H4 (cell line): ENCODE results near the gene OR5B3. TPM values are rescaled to one million over a fixed set of nuclear protein-coding genes. Genes with fewer than 3 reads are reported as not detected.
"Not testable (repeated sequence)": the region's sequence is repeated elsewhere in the genome, so short reads cannot be mapped to it uniquely, and the experiment has no call there.

Source experiments
- DNase-seq: peaks from one replicate; pipeline ENCODE4 v3.0.0-alpha.2; 2015; ENCODE audit warnings: low spot score
- total RNA-seq: library from RNA; depleted of rRNA; stranded (reverse); fragments of >200 nt; shearing (Covaris generic); gene quantifications from 2 replicates; pipeline ENCODE4 v1.2.3, GENCODE V29; 2014; rRNA removed

The OR5B3 gene
- total RNA-seq = not detected in 2 replicates

DNA sequence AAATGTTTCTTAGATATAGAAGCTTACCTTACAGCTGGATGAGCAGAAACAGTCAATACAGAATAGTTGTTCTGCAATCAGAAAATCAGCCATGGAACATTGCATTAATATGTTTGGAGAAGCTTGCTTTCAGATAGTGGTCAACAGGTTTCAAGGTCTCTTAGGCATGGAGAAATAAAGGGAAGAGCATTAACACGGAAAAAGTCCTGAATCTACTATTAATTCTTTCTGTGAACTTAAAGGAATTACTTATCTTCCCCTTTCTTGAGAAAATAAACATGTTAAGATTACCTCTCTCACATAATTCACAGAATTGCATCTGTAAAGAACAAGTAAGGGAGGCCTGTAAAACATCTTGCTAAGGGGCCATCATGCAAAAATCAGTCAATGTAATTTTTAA, at the start of gene OR5B3:
Gene OR5B3, minus strand, starts transcription at position 101 of the 400 bp plus-strand sequence. CDS start 3,465 bp downstream, outside the sequence.
- no peak for DNase-seq

DNA sequence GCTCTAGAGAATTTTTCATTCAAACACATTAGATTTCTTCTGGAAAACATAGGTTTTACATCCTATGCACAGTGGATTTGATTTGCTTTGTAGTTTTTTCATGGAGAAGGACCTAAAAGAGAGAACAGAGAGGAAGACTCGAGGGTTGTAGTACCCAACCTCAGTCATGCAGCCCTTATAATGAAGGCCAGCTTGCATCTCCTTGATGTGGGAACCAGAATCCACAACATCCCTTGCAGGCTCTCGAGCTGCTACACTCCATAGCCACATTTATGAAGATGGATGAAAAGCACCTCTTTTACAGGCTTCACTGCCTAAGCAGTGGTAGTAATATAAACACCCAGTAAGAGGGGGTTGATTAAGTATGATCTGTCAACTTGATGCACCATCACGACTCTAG, 44.9 kb upstream of the OR5B3 start:
- no peak for DNase-seq

DNA sequence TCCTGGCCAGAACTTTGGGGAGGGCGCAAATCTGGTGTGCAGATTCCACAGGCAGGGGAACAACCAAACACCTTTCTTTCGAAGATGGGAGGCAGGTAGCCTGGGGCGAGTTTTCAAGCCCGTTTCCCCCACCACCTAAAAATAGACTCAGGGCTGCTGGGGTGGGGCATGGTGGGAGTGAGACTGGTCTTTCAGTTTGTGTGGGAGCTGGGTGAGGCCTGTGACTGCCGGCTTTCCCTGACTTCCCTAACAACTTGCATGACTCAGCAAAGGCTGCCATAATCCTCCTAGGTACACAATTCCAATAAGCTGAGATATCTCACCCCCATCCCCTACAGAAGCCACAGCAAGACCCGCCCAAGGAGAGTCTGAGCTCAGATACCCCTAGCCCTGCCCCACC, 39.6 kb upstream of the OR5B3 start:
- no peak for DNase-seq

DNA sequence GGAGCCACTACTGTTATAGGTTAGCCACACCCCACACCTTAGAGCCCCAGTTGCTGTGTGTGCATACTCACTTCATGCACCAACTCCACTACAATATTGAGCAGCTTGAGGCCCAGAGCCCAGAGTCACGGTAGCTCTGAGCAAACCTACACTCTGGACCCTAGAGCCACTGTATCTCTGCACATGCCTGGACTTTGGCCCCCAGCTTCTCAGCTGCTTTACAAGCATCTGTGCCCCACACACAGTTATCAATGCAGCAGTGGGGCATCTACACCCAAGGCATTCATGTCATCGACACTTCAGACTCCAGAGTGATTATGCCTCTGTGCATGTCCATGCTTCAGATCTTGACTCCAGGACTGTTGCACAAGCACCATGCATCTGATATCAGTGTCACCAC, 37.6 kb upstream of the OR5B3 start:
- no peak for DNase-seq

DNA sequence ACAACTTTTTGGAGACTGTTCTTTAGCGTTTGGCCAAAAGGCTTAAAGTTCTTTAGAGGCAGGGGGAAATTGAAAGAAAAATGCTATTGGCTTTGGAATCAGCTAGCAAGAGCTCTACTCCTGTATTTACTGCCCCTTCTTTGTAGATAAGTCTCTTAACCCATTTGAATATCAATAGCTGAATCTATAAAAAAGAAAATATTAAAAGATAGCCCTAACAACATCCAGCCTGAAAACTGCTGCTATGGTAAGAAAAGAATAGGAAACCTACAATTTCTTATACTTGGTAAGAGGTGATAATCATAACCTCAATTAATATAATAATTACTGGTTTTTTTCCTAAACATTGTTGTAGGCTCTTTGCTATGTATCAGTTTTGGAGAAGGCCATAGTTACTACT, 35.5 kb upstream of the OR5B3 start, which contains the start of gene OR5B12:
Gene OR5B12, minus strand, starts transcription at position 101 of the 400 bp plus-strand sequence. CDS start 2,085 bp downstream, outside the sequence.
- no peak for DNase-seq

DNA sequence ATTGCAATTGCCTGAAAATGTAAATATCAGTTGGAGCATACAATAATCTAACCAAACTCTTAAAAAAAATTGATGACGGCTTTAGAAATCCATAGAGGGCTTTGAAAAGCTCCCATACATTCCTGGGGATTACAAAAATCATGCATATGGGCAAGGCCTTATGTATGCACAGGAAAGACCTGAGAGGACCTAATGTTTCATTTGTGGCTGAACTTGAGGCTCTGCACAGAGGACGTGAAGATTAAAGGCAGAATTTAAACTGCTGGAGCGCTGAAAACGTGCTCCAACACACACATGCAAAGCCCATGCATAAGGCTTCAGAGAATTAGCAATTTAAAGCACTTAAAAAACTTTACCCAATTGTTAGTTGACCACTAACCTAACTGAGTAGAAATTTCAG, 31.8 kb upstream of the OR5B3 start:
- DNase-seq = no peak

DNA sequence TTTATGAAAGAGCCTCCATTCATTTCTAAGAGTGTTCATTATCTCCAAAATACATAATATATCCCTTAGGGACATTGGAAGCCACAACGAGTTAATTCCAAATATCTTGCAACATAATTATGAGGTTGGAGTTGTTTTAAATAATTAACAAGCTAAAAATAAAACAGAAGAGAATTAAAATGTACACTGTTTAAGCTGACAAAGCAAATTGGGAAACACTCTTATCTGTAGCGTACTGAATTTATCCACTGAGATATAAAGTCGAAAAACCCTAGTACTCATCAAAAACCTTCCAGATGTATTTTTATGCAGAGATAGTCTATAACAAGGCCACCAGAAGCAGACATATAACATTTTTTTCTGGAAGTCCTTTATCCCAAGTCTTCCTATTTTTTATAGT, 27.5 kb upstream of the OR5B3 start:
- DNase-seq = no peak

DNA sequence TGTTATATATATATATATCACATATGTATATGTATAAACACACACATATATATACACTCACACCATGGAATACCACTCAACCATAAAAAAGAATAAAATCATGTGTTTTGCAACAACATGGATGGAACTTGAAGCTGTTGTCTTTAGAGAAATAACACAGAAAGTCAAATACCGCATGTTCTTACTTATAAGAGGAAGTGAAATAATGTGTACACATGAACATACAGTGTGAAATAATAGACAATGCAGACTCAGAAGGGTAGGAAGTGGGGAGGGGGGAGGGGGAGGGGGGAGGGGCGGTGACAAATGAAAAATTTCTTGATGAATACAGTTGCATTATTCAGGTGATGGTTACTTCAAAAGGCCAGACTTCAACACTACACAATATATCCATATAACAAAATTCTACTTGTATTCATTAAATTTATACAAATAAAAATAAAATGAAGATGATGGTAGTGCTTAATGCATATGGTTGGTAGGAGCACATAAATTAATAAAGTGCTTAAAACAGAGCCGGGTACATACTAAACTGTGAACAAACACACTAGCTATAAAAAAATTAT, 27.0 kb upstream of the OR5B3 start:
- no peak for DNase-seq

DNA sequence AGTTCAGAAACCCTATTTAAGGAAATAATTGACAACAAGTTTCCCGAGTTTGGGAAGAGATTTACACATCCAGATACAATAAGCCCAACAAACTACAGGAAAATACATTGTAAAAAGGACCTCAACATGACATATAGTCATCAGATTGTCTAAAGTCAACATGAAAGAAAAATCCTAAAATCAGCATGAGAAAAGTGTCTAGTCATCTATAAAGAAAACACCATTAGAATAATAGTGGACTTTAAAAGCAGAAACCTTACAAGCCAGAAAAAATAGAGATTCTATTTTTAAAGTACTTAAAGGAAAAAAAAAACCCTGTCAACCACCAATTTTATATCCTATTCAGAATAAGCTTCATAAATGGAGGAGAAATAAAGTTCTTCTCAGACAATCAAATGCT, 22.6 kb upstream of the OR5B3 start:
- DNase-seq = no peak

DNA sequence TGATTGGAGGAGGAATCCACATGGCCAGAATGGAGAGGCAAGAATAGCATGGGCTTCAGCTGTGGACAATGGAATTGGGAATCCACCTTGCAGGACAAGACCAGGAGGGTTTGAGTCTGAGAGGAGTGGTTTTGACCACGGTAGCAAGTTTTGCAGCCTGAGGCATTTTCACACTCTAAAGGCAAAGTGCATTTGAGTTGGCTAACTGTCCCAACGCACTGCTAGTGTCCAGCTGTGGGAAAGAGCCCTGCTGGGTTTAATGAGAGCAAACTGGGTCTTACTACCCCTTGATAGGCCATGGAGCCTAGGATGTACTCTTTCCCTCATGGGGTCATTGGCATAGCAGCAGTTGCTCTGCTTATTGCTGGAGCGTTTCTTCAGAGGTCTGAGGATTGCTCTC, 21.3 kb upstream of the OR5B3 start, which contains the start of gene OR5B2:
Gene OR5B2, minus strand, starts transcription at position 101 of the 400 bp plus-strand sequence. CDS start 4,860 bp downstream, outside the sequence.
- DNase-seq = no peak

DNA sequence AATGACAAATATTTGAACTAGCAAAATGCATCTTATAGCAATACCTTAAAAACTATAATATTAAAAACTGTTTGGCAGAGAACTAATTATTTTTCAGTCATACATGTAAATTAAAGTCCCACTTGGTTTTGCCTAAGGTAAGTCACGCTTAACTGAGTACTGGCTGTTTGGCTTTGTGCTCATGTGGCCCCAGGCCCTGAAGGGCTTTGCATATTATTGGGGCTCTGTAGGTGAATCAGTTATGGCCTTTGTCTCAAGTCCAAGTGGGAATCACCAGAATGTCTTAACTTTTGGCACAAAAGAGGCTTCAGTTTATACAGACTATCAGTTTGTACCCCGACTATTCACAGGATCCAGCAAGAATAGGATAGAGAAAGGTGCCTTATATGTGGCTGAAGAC, 7.1 kb downstream of the OR5B3 start:
- DNase-seq = not testable (repeated sequence)

DNA sequence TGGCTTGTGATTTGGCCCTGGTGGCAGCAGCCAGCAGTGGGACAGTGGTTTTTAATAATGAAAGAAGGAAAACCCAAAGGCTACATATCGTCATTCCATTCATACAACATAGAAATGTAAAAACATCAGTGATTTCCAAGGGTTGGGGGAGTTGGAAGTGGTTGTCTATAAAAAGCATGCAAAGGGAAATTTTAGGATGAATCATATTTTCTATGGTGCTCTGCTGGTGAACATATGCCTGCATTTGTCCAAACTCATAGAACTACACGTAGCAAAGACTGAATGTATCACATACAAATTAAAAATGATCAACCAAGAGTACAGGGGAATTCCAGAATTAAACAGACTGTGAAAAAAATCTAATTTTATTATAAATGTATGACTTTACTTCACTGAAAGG, 11.1 kb downstream of the OR5B3 start:
- no peak for DNase-seq

DNA sequence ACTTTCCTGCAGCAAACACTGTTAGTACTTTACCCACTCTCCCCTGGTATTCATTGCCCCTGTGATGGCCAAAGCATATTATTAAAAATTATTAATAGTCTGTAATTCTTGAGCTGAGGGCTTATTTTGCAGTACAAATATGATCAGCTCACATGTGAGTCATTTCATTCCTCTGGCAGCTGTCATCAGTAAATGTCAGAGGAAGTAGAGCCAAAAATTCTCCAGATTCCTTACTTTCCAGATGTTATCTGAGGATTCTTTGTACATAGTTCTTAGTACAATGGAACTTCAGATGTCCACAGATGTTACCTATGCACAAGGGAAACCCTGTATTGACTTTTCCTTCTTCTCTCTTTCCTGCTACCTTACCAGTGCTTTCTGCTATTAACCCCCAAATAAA, 12.5 kb downstream of the OR5B3 start:
- DNase-seq = no peak

DNA sequence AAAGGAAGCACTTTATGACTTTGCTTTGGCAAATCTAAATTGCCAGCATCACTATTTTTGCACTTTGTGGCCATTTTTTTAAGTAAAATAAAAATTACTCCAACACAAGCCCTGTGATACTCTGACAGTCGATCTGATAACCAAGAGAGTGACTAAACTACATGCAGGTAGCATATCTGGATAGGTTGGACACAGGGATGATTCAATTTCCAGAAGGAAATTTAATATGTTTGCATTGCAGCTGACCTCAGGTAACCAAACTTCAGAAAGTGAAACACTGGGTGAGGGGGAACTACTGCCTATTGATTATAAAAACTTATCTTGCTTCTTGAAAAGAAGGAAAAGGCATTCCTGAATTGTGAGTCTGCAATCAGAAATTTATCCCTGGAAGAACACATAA, 13.9 kb downstream of the OR5B3 start:
- no peak for DNase-seq

DNA sequence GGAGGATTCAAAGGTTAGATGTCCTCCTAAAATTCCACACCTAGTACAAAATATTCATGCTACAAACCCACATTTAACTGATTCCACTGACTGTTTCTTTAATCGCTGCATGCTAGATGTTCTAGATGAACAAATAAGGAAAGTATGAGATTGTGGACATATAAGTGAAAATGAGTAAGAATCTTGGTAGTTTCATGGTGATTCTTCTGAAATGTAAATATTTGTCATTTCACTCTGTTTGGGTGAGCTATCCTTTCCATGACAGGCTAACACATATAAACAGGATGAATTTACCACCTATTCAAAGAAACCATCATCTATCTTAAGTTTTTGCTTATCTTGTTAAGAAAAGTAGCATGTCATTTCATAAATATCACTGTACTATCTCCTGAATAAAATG, 14.8 kb downstream of the OR5B3 start:
- no peak for DNase-seq

DNA sequence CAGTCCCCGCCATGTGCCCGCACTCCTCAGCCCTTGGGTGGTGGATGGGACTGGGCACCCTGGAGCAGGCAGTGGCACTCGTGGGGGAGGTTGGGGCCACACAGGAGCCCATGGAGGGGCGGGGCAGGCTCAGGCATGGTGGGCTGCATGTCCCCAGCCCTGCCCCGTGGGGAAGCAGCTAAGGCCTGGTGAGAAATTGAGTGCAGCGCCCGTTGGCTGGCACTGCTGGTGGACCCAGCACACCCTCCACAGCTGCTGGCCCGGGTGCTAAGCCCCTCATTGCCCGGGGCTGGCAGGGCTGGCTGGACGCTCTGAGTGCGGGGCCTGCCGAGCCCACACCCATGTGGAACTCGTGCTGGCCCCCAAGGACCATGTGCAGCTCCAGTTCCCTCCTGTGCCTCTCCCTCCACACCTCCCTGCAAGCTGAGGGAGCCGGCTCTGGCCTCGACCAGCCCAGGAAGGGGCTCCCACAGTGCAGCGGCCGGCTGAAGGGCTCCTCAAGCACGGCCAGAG, 16.1 kb downstream of the OR5B3 start:
- DNase-seq = no peak

DNA sequence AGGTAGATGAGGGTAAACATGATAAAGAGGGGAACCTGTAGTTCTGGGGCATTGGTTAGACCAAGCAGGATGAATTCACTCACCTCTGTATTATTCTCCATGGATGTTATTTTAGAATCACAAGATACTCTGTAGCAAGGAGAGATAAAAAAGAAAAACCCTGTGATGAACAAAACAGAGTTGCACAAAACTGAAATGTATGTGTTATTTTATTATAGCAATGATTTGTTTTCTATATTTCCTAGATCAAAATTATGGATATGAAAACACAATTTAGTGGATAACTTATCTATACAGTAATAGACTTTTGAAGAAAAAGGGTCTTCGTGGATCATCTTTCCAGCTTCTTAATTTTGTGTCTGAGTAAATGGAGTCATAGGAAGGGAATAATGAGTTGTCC, 47.7 kb downstream of the OR5B3 start, which contains the start of gene OR5B17:
Gene OR5B17, minus strand, starts transcription at position 101 of the 400 bp plus-strand sequence. Its CDS starts 0 bp downstream, at position 101.
- DNase-seq = no peak

DNA sequence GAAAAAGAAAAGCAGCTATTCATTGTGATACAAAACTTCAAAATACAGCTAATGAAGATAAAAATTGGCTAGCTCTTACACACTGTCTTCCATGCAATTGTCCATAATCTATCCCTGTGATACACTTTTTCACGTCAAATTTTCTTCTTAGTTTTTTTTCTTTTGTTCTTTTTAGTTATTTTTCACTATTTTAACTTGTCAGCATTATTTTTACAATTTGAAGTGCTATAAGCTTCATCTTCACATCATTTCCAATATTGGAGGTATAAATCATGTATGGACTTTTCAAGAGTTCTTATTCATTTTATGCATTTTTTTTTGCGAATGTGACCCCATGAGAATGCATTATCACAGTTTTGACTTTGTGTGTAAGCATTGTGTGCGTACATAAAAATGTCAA, 51.9 kb downstream of the OR5B3 start:
- no peak for DNase-seq

Other genes with a start within 250 kb of the OR5B3 start
- gene OR9Q2, start 217.8 kb downstream of the OR5B3 start, total RNA-seq = not detected in 2 replicates
- gene OR1S2, start 202.7 kb downstream of the OR5B3 start, total RNA-seq = not detected in 2 replicates
- gene OR1S1, start 194.2 kb downstream of the OR5B3 start, total RNA-seq = not detected in 2 replicates
- gene OR10Q1, start 178.0 kb downstream of the OR5B3 start, total RNA-seq = not detected in 2 replicates
- not detected in 2 replicates for gene OR10W1, start 138.6 kb downstream of the OR5B3 start, total RNA-seq
- gene OR5B17, start 47.8 kb downstream of the OR5B3 start, total RNA-seq = not detected in 2 replicates
- gene OR5B2, start 21.2 kb upstream of the OR5B3 start, total RNA-seq = not detected in 2 replicates
- not detected in 2 replicates for gene OR5B12, start 35.4 kb upstream of the OR5B3 start, total RNA-seq
- gene OR5B21, start 101.2 kb upstream of the OR5B3 start, total RNA-seq = not detected in 2 replicates
- gene LPXN, start 169.0 kb upstream of the OR5B3 start, total RNA-seq = 5.5 and 10.7 TPM in 2 replicates
- 45.8 and 49.2 TPM in 2 replicates for gene ZFP91, start 172.2 kb upstream of the OR5B3 start, total RNA-seq
- gene CNTF, start 215.8 kb upstream of the OR5B3 start, total RNA-seq = 0.60 and 0.72 TPM in 2 replicates